Esophagus squamous epithelium (tissue), 4 donors: ENCODE measurements around the gene SLC51A.

Experiments used
- POLR2A ChIP-seq, 4 donors: fragments of 450-650 bp; IDR thresholded peaks; one replicate each; pipeline ENCODE4 v1.6.1; 2017; ENCODE audit warnings: antibody characterized with exemption in 4 of 4, mild to moderate bottlenecking in 4 of 4, moderate library complexity in 3 of 4
- TF ChIP-seq, protein P1 (sequence below), 6 experiments: fragments of 450-650 bp in 4 of 6; fragments of 200-600 bp in 2 of 6; sonication (generic) in 2 of 6; IDR thresholded peaks; one replicate each; pipeline ENCODE4 v1.5.1; 2016 to 2019; ENCODE audit warnings: antibody characterized with exemption in 6 of 6, mild to moderate bottlenecking in 4 of 6, moderate library complexity in 4 of 6

DNA sequence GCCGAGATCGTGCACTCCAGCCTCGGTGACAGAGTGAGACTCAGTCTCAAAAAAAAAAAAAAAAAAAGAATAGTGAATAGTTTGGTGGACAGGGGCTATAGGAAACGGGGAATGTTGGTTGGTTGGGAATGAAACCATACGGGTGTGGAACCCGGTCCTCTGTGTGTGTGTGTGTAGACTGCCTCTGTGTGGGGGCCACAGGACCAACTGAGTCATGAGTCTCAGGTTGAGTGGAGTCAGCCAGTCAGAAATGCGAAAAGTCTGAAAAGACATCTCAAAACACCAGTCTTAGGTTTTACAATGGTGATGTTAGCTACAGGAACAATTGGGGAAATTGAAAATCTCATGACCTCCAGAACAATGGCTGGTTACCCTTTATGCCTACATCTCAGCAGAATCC is 49.6 kb upstream of the SLC51A start:
- no peak for TF ChIP-seq POLR2A (IDR thresholded peaks at IDR 0.05)
- TF ChIP-seq, protein P1, sequence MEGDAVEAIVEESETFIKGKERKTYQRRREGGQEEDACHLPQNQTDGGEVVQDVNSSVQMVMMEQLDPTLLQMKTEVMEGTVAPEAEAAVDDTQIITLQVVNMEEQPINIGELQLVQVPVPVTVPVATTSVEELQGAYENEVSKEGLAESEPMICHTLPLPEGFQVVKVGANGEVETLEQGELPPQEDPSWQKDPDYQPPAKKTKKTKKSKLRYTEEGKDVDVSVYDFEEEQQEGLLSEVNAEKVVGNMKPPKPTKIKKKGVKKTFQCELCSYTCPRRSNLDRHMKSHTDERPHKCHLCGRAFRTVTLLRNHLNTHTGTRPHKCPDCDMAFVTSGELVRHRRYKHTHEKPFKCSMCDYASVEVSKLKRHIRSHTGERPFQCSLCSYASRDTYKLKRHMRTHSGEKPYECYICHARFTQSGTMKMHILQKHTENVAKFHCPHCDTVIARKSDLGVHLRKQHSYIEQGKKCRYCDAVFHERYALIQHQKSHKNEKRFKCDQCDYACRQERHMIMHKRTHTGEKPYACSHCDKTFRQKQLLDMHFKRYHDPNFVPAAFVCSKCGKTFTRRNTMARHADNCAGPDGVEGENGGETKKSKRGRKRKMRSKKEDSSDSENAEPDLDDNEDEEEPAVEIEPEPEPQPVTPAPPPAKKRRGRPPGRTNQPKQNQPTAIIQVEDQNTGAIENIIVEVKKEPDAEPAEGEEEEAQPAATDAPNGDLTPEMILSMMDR (IDR thresholded peaks at IDR 0.05): no peak
